HG03039 (cell line): ENCODE measurements around the gene C1QTNF6.
A peak's percentile ranks its signal among the peaks of the same experiment; 100 is the strongest.

Experiments
- ATAC-seq: cut with Tn5 transposase; IDR thresholded peaks from one replicate; pipeline ENCODE4 v1.9.1; 2021; ENCODE audit warnings: mild to moderate bottlenecking, moderate library complexity; ENCODE audit not compliant: unreplicated experiment

The C1QTNF6 gene

GRCh38 chr22:37164505-37164887 is 23.6 kb downstream of the C1QTNF6 start:
- ATAC-seq, result no peak

DNA sequence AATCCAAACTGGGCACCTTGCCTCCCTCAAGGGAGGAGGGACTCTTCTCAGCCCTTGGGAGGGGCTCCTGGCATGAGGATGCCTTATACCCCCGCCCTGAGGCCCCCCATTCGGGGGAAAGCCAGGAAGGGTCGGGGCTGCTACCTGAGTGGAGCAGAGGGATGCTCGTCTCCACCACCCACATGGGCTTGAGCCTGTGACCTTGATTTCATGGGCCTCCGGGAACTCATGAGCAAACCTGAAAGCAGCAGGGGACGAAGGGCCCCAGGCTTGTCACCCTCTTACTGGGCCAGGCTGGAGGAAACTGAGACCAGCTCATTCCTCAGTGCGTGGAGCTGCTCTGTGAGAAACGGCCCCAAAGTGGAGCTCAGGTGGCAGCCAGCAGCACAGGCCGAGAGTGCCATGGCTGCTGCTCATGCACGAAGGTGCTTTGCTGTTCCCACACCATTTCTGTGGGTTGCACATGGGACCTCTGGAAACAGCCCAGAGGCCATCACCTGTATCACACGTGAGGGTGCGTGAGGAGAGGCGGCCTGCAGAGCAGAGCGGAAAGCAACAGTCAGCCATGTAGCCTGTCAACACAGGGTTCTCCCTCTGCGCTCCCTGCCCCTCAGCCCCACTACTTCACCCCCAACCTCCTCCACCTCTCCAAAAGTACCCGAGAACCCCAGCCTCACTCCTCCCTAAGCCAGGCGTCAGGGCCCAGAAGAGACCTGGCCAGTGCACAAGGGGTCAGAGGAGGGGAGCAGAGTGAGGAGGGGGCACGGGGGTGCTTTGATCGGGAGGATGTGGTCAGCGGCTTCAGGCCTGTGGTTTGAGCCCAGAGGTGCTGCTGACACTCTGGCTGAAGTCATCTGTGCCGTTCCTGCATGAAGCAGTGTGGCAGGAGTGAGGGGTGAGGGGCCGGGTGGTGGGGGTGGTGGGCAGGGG is 24.2 kb downstream of the C1QTNF6 start:
- ATAC-seq, result peak; percentile 36

GRCh38 chr22:37163096-37163489 is 25.0 kb downstream of the C1QTNF6 start:
- no peak for ATAC-seq

DNA sequence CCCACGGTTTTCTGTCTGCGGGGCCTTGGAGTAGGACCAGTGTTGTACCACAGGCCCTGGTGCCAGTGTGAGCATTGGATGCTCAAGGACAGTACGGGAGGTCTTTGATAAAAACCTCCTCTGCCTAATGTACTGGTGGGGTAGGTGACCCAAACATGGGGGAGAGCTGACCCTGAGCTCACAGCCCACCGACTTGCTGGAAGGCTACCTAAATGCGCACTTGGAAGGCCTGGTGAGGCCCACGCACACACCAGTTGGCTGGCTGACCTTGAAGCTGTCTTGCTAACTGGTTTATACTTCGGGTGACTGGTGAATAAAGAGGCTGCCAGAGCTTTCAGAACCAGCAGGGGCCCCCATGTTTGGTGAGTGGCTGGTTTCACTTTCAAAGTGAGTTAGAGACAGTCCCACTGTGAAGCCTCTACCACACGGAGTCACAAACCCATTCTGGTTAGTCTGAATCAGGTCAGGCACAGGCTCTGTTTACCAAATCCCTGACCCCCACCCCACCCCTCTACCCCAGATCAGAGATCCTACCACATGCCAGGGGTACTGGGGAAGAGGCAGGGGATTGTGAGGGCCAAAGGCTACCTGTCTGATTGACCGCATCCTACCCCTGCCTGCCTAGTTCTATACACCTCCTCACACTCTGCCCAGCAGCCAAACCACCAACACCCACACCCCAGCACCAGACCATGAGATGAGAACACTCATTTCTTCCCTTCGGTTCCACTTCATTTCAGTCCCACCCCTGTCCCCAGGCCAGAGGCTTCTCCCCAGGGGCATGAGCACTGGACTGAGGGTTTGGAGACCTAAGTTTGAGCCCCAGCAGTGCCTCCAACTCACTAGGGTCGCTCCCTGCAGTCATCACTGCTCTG is 25.6 kb downstream of the C1QTNF6 start:
- ATAC-seq, result peak; percentile 32

- no peak for ATAC-seq
Observed at GRCh38 chr22:37161443-37161842, 26.6 kb downstream of the C1QTNF6 start.

DNA sequence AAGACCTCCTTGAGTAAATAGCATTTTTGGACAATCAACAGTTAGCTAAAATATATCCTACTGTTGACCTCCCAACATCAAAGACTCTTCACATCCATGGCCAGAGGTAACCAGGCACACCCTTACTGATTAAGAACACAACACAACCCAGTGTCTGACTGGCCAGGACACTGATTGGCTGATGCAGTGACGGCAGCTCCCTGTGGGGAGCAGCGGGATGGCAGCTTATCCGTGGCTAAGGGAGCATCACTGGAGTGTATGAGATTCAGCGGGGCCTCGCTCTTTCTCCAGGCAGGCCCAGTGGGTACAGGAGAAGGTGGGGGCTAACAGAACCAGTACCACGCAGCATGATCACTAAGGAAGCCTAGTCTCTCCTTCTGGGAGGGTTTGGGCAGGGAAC is 28.0 kb downstream of the C1QTNF6 start:
- ATAC-seq, result no peak

GRCh38 chr22:37158963-37159290 is 29.1 kb downstream of the C1QTNF6 start:
- ATAC-seq, result no peak

DNA sequence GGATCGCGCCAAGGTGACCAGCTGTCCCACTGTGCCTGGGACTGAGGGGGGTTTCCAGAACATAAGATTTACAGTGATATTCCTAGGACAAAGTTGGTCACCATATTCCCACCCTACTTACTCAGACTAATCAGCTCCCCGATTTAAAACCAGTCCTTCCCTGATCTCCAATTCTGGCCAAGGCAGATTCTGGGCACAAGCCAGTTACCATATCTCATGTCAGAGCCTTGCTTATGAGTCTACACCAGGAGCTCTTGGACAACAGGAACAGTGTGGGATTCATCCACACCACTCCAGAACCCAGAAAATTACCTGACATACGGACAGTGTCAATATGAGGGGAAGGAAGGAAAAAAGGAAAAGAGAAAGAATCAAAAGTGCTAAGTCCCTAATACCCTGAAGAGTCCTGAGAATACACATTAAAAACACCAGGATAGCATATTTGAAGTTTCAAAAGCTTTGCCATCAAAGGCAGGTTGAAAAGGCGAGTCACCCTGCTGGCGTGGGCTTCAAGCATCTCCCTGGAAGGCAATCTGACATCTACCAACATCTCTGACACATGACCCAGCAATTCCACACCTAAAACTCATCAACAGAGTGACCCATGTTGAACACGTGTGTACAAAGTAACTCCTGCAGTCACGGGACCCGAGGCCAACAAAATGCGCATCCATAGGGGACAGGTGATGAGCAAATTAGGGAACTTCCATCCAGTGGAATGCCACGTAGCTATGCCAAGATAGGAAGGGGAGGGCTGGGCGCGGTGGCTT is 30.3 kb downstream of the C1QTNF6 start:
- ATAC-seq, result no peak

DNA sequence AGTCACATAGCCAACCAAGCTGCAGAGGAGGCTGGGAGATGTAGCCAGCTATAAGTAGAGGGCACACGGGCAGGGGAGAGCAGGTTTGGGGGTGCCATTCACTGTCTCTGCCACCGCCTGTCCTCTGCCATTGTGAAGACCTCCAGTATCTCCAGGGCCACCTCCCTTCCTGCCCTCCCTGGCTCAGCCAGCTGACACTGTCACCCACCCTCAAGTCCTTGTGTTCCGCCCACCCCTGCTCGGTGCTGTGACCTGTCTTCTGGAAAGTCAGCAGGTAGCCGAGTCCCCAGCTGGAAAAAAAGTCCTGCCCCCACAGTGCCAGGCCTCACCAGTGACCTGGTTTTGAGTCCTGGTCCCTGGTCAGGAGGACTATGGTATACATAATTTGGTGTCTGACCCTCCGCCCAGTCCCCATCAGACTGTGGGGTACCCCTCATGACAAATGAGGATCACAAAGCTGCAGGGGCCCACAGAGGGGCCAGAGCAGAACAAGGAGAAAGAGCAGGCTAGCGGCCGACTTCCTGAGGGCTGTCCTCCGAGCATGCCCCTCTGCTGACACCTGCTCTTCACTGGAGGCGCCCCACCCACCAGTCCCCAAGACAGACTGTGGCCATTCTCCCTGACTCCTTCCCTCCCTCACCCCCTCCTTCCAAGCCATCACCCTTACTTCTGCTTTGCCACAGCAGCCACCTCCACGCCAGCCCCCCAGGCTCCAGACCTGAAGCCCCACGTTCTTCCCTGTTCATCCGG is 31.2 kb downstream of the C1QTNF6 start:
- ATAC-seq, result no peak

DNA sequence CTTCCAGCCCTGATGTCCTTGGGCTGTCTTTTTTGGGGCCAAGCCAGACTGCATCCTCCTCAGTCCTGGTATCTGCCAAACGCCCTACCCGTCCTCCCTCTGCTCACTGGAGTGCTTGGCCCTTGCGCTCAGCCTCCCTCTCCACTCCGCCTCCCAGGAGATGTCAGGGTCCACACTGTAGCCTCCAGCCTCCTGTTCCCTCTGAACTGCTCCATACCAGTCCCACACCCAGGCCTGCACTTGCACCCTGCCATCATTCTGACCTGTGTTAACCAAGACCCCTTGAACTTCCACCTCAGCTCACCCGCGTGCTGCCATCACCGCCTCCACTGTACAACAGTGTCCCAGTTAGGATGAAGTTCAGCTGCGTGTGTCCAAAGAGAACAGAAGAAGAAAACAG is 32.1 kb downstream of the C1QTNF6 start:
- no peak for ATAC-seq

- ATAC-seq, result no peak
Observed at GRCh38 chr22:37154925-37155712, 32.9 kb downstream of the C1QTNF6 start.

GRCh38 chr22:37153901-37154300 is 34.1 kb downstream of the C1QTNF6 start:
- no peak for ATAC-seq

DNA sequence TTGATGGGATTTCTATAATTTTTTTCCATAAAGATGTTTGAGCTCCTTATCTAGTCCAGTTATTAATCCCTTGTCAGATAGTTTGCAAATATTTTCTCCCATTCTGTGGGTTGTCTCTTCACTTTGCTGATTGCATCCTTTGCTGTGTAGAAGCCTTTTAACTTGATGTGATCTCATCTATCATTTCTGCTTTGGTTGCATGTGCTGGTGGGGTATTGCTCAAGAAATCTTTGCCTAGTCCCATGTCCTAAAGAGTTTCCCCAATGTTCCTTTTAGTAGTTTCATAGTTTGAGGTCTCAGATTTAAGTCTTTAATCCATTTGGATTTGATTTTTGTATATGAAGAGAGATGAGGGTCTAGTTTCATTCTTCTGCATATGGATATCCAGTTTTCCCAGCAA is 36.6 kb downstream of the C1QTNF6 start:
- no peak for ATAC-seq

DNA sequence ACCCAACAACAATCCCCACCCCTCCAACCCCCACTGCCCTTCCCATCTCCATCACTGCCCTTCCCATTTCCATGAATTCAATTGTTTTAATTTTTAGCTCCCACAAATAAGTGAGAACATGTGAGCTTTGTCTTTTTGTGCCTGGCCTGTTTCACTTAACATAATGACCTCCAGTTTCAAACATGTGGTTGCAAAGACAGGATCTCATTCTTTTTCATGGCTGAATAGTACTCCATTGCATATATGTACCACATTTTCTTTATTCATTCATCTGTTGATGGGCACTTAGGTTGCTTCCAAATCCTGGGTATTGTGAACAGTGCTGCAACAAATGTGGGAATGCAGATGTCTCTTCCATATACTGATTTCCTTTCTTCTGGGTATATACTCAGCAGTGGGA is 37.3 kb downstream of the C1QTNF6 start:
- no peak for ATAC-seq

DNA sequence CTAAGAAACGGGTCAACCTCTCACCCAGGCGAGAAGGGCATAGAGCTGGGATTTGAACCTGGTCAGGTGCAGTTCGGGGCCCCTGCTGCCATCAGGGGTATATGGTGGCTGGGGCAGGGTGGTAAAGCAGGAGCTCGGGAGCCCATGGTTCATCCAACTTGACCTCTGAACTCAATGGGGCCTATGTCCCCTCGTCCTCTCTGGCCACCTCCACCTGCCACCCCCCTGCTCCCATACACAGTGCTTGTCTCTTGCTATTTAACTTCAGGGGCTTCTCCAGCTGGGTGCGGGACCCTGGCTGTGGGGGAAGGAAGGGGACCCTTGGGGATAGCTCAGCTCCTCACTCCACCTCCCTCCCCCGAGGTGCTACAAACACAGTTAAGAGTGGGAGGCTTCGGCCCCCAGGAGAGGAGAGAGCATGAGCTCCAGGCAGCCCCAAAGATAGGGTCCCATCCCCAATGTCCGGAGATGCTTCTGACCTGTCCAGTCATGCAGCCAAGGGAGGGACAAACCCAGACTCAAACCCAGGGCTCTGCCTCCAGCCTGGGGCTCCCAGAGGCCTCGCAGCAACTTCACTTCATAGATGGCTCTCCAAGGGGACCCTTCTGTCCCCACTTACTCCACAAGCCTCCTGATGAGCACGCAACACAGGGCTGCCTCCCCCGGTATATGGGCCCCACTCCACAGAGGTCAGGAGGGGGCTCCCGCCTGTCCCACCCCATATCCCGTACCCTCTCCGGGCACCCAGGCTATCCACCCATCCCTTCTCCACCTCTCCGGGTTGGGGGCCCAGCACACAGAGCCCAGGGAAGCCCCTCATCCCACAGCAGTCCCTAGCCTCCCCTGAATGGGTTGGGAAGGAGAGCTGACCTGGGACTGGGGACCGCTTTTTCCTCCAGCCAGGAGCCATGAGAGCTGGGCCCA is 39.0 kb downstream of the C1QTNF6 start:
- ATAC-seq, result peak; percentile 5

GRCh38 chr22:37148031-37148651 is 39.9 kb downstream of the C1QTNF6 start:
- ATAC-seq, result no peak

DNA sequence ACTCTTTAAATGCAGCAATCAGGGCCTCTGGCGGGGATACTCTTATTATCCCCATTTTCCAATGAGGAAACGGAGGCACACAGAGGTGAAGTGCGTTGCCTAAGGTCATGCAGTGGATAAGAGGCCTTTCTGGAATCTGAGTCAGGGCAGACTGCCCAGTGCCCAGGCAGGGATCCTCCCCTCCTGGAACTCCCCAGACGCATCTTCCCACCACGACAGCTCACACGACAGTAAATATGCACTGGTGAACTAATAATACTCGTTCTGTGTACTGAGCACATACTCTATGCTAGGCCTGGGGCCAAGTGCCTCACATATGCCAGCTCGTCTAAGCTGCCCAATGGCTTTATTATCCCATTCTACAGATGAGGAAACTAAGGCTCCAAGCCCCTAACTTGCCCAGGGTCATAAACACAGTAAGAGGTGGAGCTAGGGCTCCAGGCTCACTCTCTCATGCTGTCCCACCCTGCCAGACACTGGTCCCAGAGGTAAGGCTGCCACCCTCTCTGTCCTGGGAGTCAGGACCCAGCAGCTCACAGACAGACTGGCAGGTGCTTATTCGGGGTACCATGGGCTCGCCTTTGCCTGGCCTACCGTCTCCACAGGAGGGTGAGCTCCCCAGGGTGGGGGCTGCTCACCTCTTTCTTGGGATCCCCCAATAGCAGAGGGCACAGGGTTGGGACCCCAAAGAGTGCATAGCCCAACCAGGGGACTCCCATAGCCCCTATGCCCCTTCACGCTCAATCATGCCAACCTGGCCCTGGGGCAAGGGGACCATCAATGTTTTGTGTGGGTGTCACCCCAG is 40.7 kb downstream of the C1QTNF6 start:
- no peak for ATAC-seq
